ES-I3 (cell line): ENCODE data around the gene CPA2.

Experiments
- H3K36me3 ChIP-seq: 2 replicates; pipeline ENCODE4 v1.6.1; 2013; ENCODE audit warnings: mild to moderate bottlenecking, low read length, control low read depth, moderate library complexity; ENCODE audit not compliant: insufficient read depth
- H3K4me1 ChIP-seq: 2 replicates; pipeline ENCODE4 v1.6.1; 2013; ENCODE audit warnings: mild to moderate bottlenecking, control low read depth, low read length; ENCODE audit not compliant: insufficient read depth
- H3K9ac ChIP-seq: 2 replicates; pipeline ENCODE4 v1.6.1; 2013; ENCODE audit warnings: low read depth, mild to moderate bottlenecking, low read length, moderate library complexity
- H3K9me3 ChIP-seq: 2 replicates; pipeline ENCODE4 v1.6.1; 2013; ENCODE audit warnings: mild to moderate bottlenecking, low read length, moderate library complexity; ENCODE audit not compliant: control insufficient read depth, insufficient read depth

The CPA2 gene

GRCh38 chr7:130269318-130269694, 2.6 kb downstream of the CPA2 start:
- Histone ChIP-seq H3K9me3 (no peaks in the 10 kb centered on the region), H3K4me1 (peaks cover 19% of the 10 kb centered on the region), H3K9ac (no peak overlapping the region), H3K36me3 (no peaks in the 10 kb centered on the region)

- H3K4me1 ChIP-seq, result peaks cover 32% of the 10 kb centered on the region
- H3K36me3 ChIP-seq, result no peaks in the 10 kb centered on the region
- no peaks in the 10 kb centered on the region for H3K9me3 ChIP-seq
- H3K9ac ChIP-seq, result no peak overlapping the region
Observed at GRCh38 chr7:130270947-130271800, 4.5 kb downstream of the CPA2 start.

GRCh38 chr7:130272381-130273080, 5.9 kb downstream of the CPA2 start:
- Histone ChIP-seq H3K4me1 (peaks cover 32% of the 10 kb centered on the region), H3K36me3 (no peaks in the 10 kb centered on the region), H3K9me3 (no peaks in the 10 kb centered on the region), H3K9ac (peak overlapping the region; percentile 63)

- peaks cover 32% of the 10 kb centered on the region for H3K4me1 ChIP-seq
- H3K9ac ChIP-seq, result peak overlapping the region; percentile 63
- no peaks in the 10 kb centered on the region for H3K9me3 ChIP-seq
- no peaks in the 10 kb centered on the region for H3K36me3 ChIP-seq
Observed at GRCh38 chr7:130273081-130273932, 6.6 kb downstream of the CPA2 start.

- H3K36me3 ChIP-seq, result no peaks in the 10 kb centered on the region
- peaks cover 32% of the 10 kb centered on the region for H3K4me1 ChIP-seq
- H3K9me3 ChIP-seq, result no peaks in the 10 kb centered on the region
- H3K9ac ChIP-seq, result peak overlapping the region; percentile 53
Observed at GRCh38 chr7:130273933-130274255, 7.2 kb downstream of the CPA2 start.

- H3K36me3 ChIP-seq, result no peaks in the 10 kb centered on the region
- H3K9me3 ChIP-seq, result no peaks in the 10 kb centered on the region
- peak overlapping the region; percentile 53 for H3K9ac ChIP-seq
- H3K4me1 ChIP-seq, result peaks cover 32% of the 10 kb centered on the region
Observed at GRCh38 chr7:130274296-130274695, 7.6 kb downstream of the CPA2 start.

- Histone ChIP-seq H3K9me3 (no peaks in the 10 kb centered on the region), H3K4me1 (peaks cover 32% of the 10 kb centered on the region), H3K36me3 (no peaks in the 10 kb centered on the region), H3K9ac (no peak overlapping the region; the same call in 1 of the 2 replicates)
Observed at GRCh38 chr7:130274983-130275591, 8.4 kb downstream of the CPA2 start.

GRCh38 chr7:130275826-130276297, 9.2 kb downstream of the CPA2 start:
- H3K9ac ChIP-seq, result no peak overlapping the region
- peaks cover 32% of the 10 kb centered on the region for H3K4me1 ChIP-seq
- no peaks in the 10 kb centered on the region for H3K9me3 ChIP-seq
- no peaks in the 10 kb centered on the region for H3K36me3 ChIP-seq

- H3K9ac ChIP-seq, result no peak overlapping the region
- peaks cover 25% of the 10 kb centered on the region for H3K4me1 ChIP-seq
- H3K9me3 ChIP-seq, result no peaks in the 10 kb centered on the region
- H3K36me3 ChIP-seq, result no peaks in the 10 kb centered on the region
Observed at GRCh38 chr7:130276796-130277762, 10.4 kb downstream of the CPA2 start.

- no peaks in the 10 kb centered on the region for H3K36me3 ChIP-seq
- no peaks in the 10 kb centered on the region for H3K9me3 ChIP-seq
- H3K9ac ChIP-seq, result no peak overlapping the region
- H3K4me1 ChIP-seq, result peaks cover 19% of the 10 kb centered on the region
Observed at GRCh38 chr7:130277763-130278643, 11.3 kb downstream of the CPA2 start.

- H3K9me3 ChIP-seq, result no peaks in the 10 kb centered on the region
- no peak overlapping the region for H3K9ac ChIP-seq
- H3K4me1 ChIP-seq, result peaks cover 17% of the 10 kb centered on the region
- no peaks in the 10 kb centered on the region for H3K36me3 ChIP-seq
Observed at GRCh38 chr7:130278860-130279259, 12.2 kb downstream of the CPA2 start.

- Histone ChIP-seq H3K4me1 (peaks cover 12% of the 10 kb centered on the region), H3K9me3 (no peaks in the 10 kb centered on the region), H3K36me3 (no peaks in the 10 kb centered on the region), H3K9ac (no peak overlapping the region)
Observed at GRCh38 chr7:130279286-130279685, 12.6 kb downstream of the CPA2 start.
